ENCODE results near the gene RIN2. TPM values are rescaled to one million over a fixed set of nuclear protein-coding genes. Genes with fewer than 3 reads are reported as not detected.

RIN2 gene
- total and polyA plus RNA-seq, 2 of the 13 experiments (the other 11 are each of a cell fraction or from before 2014, with no cell fraction given): 2.5 to 5.1 TPM

DNA sequence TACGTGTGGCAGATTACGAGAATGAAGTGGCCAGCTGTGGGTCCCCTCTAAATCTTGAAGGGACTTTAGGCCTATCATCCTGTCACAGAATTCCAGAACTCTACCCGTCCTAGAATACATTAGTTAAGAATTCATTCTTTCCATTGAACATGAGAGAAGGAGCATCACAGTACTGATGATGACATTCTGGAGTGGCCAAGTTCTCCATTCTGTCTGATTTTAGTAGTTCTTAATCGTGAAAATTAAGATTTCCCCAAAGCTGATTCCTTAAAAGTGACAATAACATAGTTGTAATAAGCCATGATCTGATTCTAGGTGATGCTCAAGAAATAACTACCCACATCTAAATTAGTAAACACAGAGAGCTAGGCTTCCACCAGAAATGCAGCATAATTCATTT, 35.0 kb upstream of the RIN2 start:
- Histone ChIP-seq H3K9ac (ENCODE audit: insufficient read depth, low read depth, low read length) (no peak overlapping the region), H3K4me3 (replicated peaks in 1 of 3; ENCODE audit: insufficient read depth in 1 of 3, low read depth in 2 of 3, low read length in 3 of 3) (no peak overlapping the region), H3K79me2 (ENCODE audit: insufficient read depth, low read length) (no peaks in the 10 kb centered on the region), H3K9me3 (ENCODE audit: low read length) (no peaks in the 10 kb centered on the region), H4K20me1 (ENCODE audit: insufficient read depth, low read length) (no peaks in the 10 kb centered on the region), H3K27ac (ENCODE audit: extremely low read length, insufficient read depth, low read length) (no peak overlapping the region), H2AFZ (ENCODE audit: low read length) (no peak overlapping the region), H3K4me2 (ENCODE audit: low read depth, low read length) (no peak overlapping the region), H3K4me1 (ENCODE audit: insufficient read depth, low read length) (no peaks in the 10 kb centered on the region), H3K36me3 (replicated peaks in 1 of 2; ENCODE audit: control insufficient read depth in 1 of 2, insufficient read depth in 2 of 2, low read length in 2 of 2) (no peaks in the 10 kb centered on the region), H3K27me3 (ENCODE audit: control insufficient read depth in 1 of 2, insufficient read depth in 2 of 2, low read length in 2 of 2) (peaks cover 2 to 55% of the 10 kb centered on the region in 2 experiments; a peak in 4 of 5 replicates)
- WGBS (ENCODE audit: low lambda C conversion rate): 19% methylated on average over 4 of the region's 4 CpGs
- in situ Hi-C loops (cut with HindIII; ENCODE audit: extremely low pct_ligation_motif_present, low pct_unique_long_range_greater_than_20kb) (no loop called here), intact Hi-C loops (cut with micrococcal nuclease; ENCODE audit: unreplicated experiment) (no loop called here)
- CTCF ChIA-PET (ENCODE audit: low intra/inter-chr PET ratio, low total read pairs): no interaction called here
- FAIRE-seq: no peak
- BruUV-seq (replicated peaks): no TSS peak
- POLR2A ChIA-PET: no interaction called here
- TF ChIP-seq ZSCAN9 (CRISPR knock-in tag; IDR thresholded peaks at IDR 0.05; ENCODE audit: borderline replicate concordance) (no peak), GZF1 (CRISPR knock-in tag; IDR thresholded peaks at IDR 0.05) (no peak), NR2F2 (IDR thresholded peaks at IDR 0.05; ENCODE audit: borderline replicate concordance, low read depth) (no peak), SSRP1 (CRISPR knock-in tag; IDR thresholded peaks at IDR 0.05) (no peak), ZBTB7A (CRISPR knock-in tag; IDR thresholded peaks at IDR 0.05) (no peak), CHCHD3 (CRISPR knock-in tag; IDR thresholded peaks at IDR 0.05) (no peak), HOXA7 (CRISPR knock-in tag; IDR thresholded peaks at IDR 0.05) (no peak)
- TF ChIP-seq, protein P1, sequence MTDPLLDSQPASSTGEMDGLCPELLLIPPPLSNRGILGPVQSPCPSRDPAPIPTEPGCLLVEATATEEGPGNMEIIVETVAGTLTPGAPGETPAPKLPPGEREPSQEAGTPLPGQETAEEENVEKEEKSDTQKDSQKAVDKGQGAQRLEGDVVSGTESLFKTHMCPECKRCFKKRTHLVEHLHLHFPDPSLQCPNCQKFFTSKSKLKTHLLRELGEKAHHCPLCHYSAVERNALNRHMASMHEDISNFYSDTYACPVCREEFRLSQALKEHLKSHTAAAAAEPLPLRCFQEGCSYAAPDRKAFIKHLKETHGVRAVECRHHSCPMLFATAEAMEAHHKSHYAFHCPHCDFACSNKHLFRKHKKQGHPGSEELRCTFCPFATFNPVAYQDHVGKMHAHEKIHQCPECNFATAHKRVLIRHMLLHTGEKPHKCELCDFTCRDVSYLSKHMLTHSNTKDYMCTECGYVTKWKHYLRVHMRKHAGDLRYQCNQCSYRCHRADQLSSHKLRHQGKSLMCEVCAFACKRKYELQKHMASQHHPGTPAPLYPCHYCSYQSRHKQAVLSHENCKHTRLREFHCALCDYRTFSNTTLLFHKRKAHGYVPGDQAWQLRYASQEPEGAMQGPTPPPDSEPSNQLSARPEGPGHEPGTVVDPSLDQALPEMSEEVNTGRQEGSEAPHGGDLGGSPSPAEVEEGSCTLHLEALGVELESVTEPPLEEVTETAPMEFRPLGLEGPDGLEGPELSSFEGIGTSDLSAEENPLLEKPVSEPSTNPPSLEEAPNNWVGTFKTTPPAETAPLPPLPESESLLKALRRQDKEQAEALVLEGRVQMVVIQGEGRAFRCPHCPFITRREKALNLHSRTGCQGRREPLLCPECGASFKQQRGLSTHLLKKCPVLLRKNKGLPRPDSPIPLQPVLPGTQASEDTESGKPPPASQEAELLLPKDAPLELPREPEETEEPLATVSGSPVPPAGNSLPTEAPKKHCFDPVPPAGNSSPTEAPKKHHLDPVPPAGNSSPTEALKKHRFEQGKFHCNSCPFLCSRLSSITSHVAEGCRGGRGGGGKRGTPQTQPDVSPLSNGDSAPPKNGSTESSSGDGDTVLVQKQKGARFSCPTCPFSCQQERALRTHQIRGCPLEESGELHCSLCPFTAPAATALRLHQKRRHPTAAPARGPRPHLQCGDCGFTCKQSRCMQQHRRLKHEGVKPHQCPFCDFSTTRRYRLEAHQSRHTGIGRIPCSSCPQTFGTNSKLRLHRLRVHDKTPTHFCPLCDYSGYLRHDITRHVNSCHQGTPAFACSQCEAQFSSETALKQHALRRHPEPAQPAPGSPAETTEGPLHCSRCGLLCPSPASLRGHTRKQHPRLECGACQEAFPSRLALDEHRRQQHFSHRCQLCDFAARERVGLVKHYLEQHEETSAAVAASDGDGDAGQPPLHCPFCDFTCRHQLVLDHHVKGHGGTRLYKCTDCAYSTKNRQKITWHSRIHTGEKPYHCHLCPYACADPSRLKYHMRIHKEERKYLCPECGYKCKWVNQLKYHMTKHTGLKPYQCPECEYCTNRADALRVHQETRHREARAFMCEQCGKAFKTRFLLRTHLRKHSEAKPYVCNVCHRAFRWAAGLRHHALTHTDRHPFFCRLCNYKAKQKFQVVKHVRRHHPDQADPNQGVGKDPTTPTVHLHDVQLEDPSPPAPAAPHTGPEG (CRISPR knock-in tag; IDR thresholded peaks at IDR 0.05): no peak
- ATAC-seq: no peak
- no peak for DNase-seq (ENCODE audit: low spot score)

Data from HepG2 (cell line).